HG03439 (cell line): ENCODE data around the gene CTRL.
"Not testable (repeated sequence)": the region's sequence is repeated elsewhere in the genome, so short reads cannot be mapped to it uniquely, and the experiment has no call there.

ENCODE experiments used
- ATAC-seq: cut with Tn5 transposase; IDR thresholded peaks from one replicate; pipeline ENCODE4 v1.9.1; 2021; ENCODE audit warnings: mild to moderate bottlenecking, moderate library complexity; ENCODE audit not compliant: unreplicated experiment

CTRL gene

GRCh38 chr16:67926181-67926750 lies 5.4 kb downstream of the CTRL start:
- ATAC-seq: no peak

DNA sequence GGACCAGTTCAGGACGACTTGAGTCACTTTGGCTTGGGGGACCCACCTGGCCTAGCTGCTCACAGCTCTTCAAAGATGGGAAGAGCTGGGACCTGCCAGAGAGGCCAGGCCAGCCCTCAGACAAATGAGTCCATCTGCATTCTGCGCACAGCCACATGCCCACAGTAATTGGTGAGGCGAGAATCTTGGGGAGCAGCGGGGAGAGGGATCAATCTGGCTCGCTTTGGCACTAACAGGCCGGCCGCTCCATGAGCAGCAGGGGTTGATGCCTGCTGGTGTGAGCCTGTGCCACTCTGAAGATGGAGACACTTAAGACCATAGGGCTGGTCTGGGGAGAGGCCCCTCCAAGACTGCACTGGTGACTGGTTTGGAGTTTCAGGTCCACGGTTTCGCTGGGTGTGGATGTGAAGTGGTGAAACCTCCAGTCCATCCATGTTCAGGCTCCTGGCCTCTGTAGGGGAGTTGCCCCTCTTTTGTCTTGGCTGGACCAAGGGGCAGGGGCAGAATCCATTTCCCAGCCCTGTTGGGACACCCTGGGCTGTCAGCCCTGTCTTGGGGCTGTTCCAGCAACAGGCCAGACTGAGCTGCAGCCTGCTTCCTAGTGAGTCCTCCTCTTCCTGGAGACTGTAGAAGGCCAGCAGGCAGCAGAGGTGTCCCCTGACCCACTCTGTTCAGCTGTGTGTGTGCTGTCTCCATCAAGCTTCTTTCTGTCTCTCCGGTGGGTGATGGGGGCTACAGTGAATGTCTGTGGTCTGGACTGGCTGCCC lies 7.3 kb downstream of the CTRL start:
- ATAC-seq: no peak

GRCh38 chr16:67923414-67924116 lies 8.1 kb downstream of the CTRL start:
- ATAC-seq: no peak

DNA sequence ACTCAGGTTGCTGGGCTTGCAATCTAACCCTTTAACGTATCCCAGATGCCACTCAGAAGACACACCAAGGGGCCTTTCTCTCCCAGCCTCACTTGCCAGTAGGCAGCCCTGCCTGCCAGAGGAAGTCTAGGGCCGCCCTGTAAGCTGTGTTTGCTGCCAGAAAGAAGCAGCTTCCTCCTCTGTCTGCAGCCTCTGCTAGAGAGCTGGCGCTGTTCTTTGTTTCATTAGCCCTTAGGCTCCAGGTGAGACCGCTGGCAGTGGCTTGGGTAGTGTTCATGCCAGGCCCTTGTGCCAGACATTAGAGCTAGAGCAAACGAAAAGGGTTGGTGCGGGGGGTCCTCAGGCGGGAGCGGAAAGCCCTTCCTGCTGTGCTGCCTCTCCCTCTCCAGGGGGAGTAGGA lies 8.9 kb downstream of the CTRL start:
- ATAC-seq: no peak

GRCh38 chr16:67922221-67922620 lies 9.4 kb downstream of the CTRL start:
- no peak for ATAC-seq

GRCh38 chr16:67919622-67920221 lies 11.9 kb downstream of the CTRL start:
- no peak for ATAC-seq

DNA sequence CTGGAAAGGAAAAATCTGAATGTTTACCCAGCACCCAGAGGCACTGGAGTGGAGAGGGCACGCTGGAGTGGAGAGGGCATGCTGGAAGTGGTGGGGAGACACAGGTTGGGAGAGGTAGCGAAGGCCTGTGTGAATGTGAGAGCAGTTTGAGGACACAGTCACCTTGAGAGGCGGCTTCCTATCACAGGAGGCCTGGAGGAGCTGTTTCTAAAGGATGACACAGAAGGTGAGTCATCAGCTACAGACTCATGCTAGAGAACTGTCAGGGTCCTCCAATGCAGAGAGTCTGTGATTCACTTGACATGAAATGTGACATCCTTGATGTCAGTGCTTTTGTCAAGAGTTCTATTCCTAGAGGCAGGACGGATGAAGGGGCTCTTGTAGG lies 13.8 kb downstream of the CTRL start:
- ATAC-seq: no peak

DNA sequence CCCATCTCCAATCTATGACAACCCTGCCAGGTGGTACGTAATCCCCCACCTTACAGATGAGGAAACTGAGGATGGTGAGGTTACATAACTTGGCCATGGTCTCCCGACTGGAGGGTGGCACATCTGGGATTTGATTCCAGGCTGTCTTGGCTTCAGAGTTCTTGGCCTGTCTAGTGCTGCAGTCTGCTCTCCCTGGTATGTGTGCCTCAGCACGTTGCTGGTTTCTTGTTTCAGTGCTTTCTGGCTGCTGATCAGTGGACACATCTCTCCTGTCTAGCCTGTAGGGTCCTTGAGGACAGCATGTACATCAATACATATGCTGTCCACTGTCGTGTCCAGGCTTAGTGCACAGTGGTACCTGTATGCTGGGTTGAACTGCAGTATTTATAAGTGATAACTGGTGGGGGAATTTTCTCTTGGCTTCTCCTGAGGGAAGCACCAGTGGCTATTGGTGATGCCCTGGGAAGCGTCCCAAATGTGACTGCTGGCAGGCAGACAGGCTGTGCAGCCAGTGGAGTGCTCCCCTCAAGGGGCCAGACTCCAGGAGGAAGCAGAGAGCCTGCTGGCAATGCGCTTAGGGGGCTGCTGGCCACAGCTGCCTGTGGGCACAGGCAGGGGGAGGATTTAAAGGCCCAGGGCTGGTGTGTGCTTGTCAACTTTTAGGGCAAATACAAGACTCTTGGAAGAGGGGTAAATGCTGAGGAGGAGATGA lies 14.4 kb downstream of the CTRL start:
- no peak for ATAC-seq

DNA sequence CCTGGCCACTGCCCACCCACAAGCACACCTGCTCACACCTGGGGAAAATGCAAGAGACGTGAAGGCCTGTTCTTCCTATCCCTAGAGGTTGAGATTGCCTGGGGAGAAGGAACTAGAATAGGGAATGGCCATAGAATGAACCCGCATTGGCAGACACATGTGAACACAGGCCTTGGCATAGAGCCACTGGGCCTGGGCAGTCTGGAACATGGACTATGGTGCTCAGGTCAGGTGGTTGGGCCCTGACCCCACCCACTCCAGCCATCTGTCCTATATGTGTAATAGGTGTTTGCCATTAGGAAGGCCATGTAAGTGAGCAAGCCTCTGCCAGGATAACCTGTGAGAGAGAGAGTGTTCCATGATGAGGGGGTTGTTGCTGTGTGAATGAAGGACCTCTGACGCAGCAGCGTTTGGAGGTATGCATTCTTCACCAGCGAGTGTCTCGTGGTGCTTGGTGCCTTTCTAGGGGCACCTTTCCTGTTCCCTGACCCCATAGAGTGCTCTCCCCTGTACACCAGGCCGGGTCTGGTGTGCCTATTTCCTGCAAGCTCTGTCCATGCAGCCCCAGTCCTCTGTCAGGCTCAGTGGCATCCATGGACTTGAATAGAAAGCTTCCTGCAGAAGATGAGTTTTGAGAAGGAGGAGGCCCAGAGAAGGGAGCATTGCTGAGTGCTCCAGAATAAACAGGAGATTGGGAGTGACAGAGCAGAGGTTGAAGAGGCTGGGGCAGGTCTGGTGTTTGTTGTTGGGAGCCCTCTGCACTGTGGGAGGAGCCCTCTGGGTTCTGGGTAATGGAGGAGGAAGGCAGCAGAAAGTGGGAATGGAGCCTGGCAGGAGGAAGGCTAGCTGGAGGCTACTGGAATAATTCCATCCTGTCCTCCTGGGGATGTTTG lies 15.6 kb downstream of the CTRL start:
- no peak for ATAC-seq

- ATAC-seq: not testable (repeated sequence)
Measured at GRCh38 chr16:67915496-67915769, 16.2 kb downstream of the CTRL start.

DNA sequence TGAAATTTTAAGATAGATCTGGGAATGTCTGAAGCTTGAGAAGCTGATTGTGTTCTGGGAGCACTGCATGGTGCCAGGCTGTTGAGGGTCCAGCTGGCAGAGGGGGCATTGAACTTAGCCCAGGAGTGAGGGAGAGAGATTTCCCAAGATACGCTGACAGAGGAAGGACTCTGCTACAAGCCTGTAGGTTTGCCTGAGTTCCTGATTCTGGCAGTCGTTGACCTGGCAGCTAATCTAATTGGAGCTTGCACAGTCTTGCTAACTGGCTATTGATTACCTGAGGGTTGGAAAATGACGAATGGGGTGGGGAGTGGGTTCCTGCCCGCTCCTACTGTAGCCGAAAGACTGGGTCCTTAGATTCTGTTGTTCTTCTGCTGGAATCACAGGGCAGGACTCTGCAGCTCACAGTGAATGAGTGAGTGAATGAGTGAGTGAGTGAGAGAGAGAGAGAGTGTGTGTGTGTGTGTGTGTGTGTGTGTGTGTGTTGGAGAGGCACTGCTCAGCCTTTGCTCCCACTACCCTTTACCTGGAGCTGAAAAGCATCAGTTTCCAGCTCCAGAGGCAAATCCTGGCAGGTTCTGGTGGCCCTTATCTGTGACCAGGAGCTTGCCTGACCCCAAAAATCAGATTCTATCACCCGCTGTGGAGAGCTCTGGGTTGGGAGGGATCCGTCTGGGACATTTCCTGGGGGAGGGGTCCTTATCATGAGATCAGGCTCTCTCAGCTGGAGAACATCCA lies 16.7 kb downstream of the CTRL start:
- ATAC-seq: no peak

- ATAC-seq: no peak
Measured at GRCh38 chr16:67910158-67910557, 21.5 kb downstream of the CTRL start.

DNA sequence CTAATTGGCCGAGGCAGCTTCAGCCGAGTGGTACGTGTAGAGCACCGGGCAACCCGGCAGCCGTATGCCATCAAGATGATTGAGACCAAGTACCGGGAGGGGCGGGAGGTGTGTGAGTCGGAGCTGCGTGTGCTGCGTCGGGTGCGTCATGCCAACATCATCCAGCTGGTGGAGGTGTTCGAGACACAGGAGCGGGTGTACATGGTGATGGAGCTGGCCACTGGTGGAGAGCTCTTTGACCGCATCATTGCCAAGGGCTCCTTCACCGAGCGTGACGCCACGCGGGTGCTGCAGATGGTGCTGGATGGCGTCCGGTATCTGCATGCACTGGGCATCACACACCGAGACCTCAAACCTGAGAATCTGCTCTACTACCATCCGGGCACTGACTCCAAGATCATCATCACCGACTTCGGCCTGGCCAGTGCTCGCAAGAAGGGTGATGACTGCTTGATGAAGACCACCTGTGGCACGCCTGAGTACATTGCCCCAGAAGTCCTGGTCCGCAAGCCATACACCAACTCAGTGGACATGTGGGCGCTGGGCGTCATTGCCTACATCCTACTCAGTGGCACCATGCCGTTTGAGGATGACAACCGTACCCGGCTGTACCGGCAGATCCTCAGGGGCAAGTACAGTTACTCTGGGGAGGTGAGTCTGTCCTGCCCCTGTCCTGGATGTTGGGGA lies 22.5 kb downstream of the CTRL start:
- ATAC-seq: no peak

DNA sequence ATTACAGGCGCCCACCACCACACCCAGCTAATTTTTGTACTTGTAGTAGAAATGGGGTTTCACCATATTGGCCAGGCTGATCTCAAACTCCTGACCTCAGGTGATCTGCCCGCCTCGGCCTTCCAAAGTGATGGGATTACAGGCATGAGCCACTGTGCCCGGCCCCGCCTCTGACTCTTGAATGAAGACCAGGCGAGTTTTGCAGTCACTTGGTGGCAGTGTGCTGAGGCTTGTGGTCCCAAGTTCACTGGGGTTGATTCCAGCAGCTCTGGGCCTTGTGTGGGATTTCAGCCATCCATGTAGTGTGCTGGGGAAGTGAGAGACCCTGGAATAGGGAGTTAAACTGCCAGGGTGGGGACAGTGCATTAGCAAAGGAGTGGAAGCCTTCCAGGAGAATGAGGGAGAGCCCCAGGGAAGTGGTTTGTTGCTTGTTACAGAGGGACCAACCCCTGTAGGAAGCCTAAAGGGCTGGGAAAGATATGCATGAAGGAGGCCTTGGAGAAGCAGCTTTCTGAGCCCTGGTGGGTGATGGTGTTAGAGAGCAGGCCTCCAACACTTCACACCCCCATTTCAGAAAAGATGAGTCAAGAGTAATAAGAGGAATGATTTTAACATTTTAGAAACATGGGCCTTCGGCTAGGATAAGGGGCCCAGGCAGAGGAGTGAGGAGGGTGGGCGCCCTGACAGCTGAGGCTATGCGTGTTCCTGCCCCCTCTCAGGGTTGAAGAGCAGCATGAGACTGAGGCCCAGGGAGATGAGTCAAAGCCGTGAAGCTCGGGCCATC lies 24.1 kb downstream of the CTRL start:
- no peak for ATAC-seq

DNA sequence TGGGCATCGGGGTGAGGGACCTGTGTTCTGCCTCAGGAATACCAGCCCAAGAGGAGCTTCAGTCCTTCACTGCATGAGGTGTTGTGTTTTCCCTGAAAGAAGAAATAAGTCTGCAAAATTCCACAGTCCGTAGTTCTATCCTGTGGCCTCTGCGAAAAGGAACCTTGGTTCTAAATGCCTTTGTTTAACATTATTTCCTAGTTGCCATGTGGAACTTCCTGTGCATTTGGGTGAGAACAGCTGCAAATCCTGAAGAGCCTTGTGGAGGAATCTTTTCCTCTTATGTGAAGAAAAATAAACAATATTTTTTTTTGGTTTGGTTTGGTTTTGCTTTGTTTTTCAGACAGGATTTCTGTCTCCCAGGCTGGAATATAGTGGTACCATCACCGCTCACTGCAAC lies 28.8 kb downstream of the CTRL start:
- ATAC-seq: no peak

DNA sequence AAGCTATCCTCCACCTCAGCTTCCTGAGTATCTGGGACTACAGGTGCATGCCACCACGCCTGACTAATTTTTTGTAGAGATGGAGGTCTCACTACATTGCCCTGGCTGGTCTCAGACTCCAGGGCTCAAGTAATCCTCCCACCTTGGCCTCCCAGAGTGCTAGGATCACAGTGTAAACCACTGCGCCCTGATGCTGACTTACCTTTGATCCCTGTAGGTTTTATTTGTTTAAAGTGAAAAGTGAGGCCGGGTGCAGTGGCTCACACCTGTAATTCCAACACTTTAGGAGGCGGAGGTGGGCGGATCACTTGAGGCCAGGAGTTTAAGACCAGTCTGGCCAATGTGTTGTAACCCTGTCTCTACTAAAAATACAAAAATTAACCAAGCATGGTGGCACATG lies 29.9 kb downstream of the CTRL start:
- no peak for ATAC-seq

GRCh38 chr16:67897231-67897630 lies 34.4 kb downstream of the CTRL start:
- ATAC-seq: no peak

DNA sequence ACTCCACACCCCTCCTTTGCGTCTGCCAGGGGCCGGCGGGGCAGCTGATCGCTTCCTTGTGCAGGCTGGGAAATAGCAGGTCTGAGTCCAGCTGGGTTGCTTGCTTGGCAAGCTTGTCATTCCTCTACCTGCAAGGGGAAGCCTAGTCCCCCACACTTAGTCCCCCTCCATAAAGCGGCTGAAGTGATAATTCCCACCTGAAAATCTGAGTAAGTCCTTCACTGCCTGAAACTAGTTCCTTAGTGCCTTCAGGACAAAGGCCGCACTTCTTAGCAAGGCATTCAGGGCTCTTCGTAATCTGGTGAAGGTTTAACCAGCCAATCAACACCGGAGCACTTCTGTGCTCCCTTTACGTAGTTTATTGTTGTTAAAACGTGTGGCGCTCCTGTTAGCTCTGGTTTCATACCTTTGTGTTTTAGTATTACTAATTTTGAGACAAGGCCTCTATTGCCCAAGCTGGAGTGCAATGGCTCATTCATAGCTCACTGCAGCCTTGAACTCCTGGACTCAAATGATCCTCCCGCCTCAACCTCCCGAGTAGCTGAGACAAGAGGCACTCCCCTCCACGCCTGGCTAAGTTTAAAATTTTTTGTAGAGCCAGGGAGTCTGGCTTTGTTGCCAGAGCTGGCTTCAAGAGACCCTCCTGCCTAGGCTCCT lies 37.8 kb downstream of the CTRL start:
- ATAC-seq: peak; percentile 12
